GM10248 (cell line): ENCODE results near the gene GAB2.
A peak's percentile ranks its signal among the peaks of the same experiment; 100 is the strongest.

ENCODE experiments used
- CTCF ChIA-PET: fragments of 300-600 bp; sonication (Branson Sonifier 250); formaldehyde crosslinking; extraction: SDS; loops from one replicate; lab custom pipeline; 2021; ENCODE audit warnings: antibody characterized with exemption; lab: Yijun Ruan, JAX
- POLR2A ChIA-PET: fragments of 350-650 bp; sonication (Branson Sonifier 250); formaldehyde crosslinking; extraction: SDS; loops from one replicate; lab custom pipeline; 2020; ENCODE audit warnings: antibody characterized with exemption; lab: Yijun Ruan, JAX
- DNase-seq: peaks from one replicate; pipeline ENCODE4 v3.0.0; 2012; ENCODE audit errors: extremely low spot score
- TF ChIP-seq, protein P1 (sequence below): IDR thresholded peaks from 2 replicates; pipeline ENCODE4 v1.5.1; 2012; ENCODE audit warnings: mild to moderate bottlenecking, low read depth; ENCODE audit errors: extremely low read depth, missing control alignments, control extremely low read depth

Gene GAB2

DNA sequence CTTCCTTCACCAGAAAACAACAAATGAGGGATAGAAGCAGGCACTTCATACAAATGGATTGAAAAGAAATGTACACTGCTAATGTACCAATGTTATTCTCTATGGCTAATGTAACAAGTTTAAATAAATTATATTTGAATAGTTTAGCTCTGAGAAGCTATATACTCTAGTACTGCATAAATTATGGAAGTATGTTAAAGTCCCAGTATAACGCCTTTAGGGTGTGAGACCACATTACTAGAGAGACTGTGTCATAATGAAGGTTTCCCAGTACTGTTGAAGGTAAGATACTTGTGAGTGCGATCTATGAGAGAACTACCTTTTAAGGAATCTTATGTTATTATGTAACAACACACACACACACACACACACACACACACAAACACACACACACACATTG, 39.8 kb upstream of the GAB2 start:
- ChIA-PET CTCF (no interaction called here), POLR2A (no interaction called here)
- no peak for DNase-seq
- TF ChIP-seq, protein P1, sequence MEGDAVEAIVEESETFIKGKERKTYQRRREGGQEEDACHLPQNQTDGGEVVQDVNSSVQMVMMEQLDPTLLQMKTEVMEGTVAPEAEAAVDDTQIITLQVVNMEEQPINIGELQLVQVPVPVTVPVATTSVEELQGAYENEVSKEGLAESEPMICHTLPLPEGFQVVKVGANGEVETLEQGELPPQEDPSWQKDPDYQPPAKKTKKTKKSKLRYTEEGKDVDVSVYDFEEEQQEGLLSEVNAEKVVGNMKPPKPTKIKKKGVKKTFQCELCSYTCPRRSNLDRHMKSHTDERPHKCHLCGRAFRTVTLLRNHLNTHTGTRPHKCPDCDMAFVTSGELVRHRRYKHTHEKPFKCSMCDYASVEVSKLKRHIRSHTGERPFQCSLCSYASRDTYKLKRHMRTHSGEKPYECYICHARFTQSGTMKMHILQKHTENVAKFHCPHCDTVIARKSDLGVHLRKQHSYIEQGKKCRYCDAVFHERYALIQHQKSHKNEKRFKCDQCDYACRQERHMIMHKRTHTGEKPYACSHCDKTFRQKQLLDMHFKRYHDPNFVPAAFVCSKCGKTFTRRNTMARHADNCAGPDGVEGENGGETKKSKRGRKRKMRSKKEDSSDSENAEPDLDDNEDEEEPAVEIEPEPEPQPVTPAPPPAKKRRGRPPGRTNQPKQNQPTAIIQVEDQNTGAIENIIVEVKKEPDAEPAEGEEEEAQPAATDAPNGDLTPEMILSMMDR, result no peak

DNA sequence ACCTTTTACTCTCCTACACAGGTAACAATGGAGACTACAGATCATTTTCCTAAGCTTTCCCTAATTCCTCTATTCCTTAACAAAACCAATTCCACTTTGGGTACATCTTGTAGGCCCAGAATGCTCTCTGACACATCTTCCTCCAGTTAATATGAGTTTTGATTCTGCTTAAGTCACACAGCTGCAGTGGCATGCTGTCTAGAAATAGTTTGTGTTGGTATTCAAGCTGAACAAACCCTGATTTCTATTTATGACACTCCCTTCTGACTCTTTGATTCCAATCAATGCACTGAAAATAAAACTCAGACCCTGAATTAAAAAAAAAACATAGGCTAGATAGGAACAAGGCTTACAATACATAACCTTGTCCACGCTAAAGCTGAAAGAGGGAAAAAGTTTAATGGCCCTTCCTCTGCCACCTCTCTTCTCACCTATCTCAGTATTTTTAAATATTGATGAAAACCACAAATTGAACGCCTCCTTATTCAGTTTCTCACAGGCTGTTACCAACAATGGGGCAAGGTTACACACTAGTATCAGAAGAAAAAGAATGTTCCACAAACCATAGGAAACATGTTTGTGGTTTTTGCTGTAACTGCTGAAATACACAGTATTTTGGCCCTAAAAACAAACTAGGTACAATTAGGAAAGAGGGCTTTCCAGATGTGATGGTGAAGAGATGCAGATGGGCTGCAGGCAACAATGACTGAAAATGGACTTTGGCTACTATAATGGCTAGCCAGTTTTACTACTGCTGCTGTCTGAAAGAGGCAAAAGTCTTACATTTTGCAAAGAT, 35.7 kb upstream of the GAB2 start:
- ChIA-PET CTCF (interaction anchor here (0.8 to 1.7 kb wide), 5 partner anchors 9 to 111 kb away, joined by 3 to 4 read pairs (median 3); no protein-coding TSS in a partner anchor), POLR2A (no interaction called here)
- peak; percentile 19 for DNase-seq
- TF ChIP-seq, protein P1, result no peak

DNA sequence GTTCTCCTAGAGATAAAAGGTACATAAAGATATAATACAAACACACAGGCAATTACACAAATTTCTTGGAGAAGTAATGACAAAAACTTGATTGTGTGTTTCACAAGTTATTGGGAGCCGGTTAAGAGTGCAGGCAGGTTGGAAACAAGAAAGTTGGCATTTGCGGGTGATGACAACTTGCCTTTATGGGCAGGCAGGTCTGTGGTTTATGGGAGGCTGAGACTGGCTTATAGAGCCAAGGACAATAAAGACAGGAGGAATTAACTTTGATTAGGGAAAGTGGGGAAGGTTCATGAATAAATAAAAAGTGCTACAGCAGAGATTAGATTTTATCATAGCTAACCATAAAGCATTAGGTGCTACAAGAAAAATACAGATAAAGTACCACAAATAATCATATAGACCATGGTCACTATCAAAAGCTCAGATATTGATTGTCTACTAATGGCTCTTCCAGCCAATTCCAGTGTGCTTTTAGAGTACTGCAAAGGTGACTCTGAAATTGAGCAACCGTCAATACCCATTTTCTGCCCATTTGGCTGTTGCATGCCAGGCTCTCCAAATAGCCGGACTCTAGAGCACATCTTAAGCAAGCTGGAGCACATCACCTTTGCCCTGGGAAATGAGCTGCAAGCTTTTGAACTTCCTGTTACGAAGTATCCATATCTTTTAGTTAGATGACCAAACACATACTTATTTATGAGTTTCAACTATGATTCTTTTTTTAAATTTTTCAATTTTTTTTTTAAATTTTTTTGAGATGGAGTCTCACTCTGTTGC, 33.9 kb upstream of the GAB2 start:
- TF ChIP-seq, protein P1, result no peak
- DNase-seq, result no peak
- CTCF ChIA-PET, result interaction anchor here (1.4 to 1.6 kb wide), 4 partner anchors 11 to 113 kb away, joined by 3 to 6 read pairs (median 4); no protein-coding TSS in a partner anchor
- POLR2A ChIA-PET, result no interaction called here

DNA sequence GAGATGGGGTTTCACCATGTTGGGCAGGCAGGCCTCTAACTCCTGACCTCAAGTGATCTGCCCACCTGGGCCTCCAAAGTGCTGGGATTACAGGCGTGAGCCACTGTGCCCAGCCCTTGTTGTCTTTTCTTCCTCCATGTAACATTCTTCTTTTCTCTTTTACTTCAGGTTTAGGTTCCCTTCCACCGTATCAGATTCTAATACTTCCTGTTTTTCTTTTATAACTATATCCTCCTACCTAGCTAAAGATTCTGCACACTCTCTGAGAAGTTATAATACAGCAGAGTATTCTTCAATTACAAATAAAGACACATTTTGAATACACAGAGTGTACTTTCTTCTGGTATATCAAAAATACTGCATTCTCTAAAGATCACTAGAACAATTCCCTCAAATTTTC, 33.2 kb upstream of the GAB2 start:
- CTCF ChIA-PET, result interaction anchor here (1.6 kb wide), 1 partner anchor 26 kb away, joined by 3 read pairs; no protein-coding TSS in a partner anchor
- POLR2A ChIA-PET, result no interaction called here
- TF ChIP-seq, protein P1, result no peak
- no peak for DNase-seq

DNA sequence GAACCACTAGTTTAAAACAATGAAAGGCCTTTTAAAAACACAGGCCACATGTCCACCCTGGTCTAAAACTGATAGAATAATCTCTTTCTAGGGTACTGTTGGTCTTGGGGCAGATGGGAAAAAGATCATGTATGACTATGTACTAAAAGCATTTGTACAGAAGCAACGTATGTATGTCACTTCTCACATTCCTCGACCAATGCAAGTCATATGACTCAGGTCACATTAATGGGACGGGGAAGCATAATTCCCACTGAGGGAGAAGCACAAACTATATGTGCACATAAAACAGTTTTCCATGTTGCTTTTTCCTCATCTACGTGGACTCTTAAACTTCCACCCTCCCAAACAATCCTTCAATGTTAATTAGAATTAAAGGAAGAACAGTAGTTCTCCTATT, 32.2 kb upstream of the GAB2 start:
- no peak for DNase-seq
- ChIA-PET POLR2A (no interaction called here), CTCF (interaction anchor here (1.2 kb wide), 1 partner anchor 20 kb away, joined by 3 read pairs; no protein-coding TSS in a partner anchor)
- TF ChIP-seq, protein P1, result no peak

DNA sequence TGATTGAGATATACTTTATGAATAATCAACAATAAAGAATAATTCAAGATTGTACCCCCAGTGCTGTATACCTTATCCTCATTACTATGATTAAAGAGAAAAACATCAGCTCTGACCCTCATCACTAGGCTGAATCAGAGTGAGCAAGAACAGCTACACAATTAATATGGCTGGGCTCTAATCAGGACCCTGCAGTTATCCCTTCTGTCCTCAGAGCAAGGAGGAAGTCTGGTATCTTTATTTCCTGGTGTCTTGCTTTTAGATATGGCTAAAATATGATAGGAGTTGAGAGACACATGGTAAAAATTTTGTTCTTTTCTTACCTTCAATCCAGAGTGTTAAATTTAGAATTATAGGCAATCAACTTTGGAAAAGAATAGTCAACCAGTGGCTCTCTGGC, 28.6 kb upstream of the GAB2 start:
- no peak for DNase-seq
- ChIA-PET POLR2A (no interaction called here), CTCF (interaction anchor here (0.8 to 2.7 kb wide), 3 partner anchors 19 to 118 kb away, joined by 3 to 6 read pairs (median 5); no protein-coding TSS in a partner anchor)
- TF ChIP-seq, protein P1, result no peak
